ENCODE results near the gene ATP6V0A1. TPM values are rescaled to one million over a fixed set of nuclear protein-coding genes. Genes with fewer than 3 reads are reported as not detected.
"Not testable (repeated sequence)": the region's sequence is repeated elsewhere in the genome, so short reads cannot be mapped to it uniquely, and the experiment has no call there.

The ATP6V0A1 gene
- total RNA-seq, 1 donor from 2014 or later: 27.1 TPM

DNA sequence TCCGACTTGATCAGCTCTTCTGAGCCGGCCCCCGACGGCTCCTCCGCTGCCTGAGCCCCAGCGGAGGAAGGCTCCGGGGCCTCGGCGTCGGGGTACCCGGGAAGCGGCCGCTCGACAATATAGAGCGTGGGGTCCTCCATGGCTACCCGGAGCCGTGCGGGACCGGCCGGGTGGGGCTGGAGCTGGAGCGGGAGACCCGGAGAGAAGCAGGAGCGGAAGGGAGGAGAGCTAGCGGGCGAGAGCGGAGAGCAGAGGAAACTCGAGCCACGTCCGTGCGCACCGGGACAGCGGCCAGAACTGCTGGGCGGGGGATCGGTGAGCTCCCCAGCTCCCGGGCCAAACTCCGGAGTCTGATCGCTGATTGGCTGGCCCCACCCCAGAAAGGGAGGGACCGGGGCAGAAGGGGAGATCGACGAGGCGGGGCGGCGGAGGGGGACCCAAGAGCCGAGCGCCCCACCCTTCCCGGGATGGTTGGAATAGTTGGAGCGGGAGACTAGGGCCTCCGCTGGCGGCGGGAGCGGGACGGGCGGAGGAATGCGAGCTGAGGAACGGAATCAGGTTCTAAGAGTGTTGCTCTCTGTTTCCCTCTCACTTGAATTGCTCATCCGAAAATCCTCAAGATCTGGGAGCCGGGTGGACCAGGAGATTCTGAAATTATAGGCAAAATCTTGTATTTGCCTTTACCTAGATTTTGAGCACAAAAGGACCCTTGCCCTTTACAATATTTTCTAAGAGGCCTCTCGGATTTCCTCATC is 35.5 kb upstream of the ATP6V0A1 start, which contains the start of gene CAVIN1:
Gene CAVIN1 (minus strand): TSS at position 299 of the 755 bp plus-strand sequence. CDS start 159 bp downstream, at position 140.
- Mint-ChIP-seq H3K36me3 (ENCODE audit: low read depth) (peaks cover 3% of the 10 kb centered on the region), H3K27me3 (ENCODE audit: insufficient read depth) (peaks cover 63% of the 10 kb centered on the region), H3K27ac (no peak within 1 kb of the TSS), H3K4me1 (ENCODE audit: low read depth) (peaks cover 18% of the 10 kb centered on the region), H3K4me3 (peak within 1 kb of the TSS; percentile 81), H3K9me3 (no peaks in the 10 kb centered on the region)
- intact Hi-C loops (cut with micrococcal nuclease): no loop called here
- DNase-seq (ENCODE audit: low spot score): no peak

DNA sequence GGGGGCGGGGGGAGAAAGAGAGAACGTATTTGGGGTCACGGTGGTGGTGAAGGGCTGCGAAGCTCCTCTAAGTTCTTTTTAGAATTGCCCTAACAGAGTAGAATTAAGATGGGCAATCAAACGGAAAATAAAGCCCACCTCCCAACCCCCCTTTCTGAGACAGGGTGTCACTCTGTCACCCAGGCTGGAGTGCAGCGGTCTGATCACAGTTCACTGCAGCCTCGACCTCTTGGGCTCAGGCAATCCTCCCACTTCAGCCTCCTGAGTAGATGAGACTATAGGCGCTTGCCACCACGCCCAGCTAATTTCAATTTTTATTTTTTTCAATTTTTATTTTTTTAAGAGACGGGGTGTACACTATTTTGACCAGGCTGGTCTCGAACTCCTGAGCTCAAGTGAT is 34.9 kb upstream of the ATP6V0A1 start:
- Mint-ChIP-seq H3K36me3 (ENCODE audit: low read depth) (peaks cover 3% of the 10 kb centered on the region), H3K27ac (no peak overlapping the region), H3K9me3 (no peaks in the 10 kb centered on the region), H3K4me3 (no peak overlapping the region), H3K4me1 (ENCODE audit: low read depth) (peaks cover 18% of the 10 kb centered on the region), H3K27me3 (ENCODE audit: insufficient read depth) (peaks cover 63% of the 10 kb centered on the region)
- DNase-seq (ENCODE audit: low spot score): no peak
- intact Hi-C loops (cut with micrococcal nuclease): no loop called here

DNA sequence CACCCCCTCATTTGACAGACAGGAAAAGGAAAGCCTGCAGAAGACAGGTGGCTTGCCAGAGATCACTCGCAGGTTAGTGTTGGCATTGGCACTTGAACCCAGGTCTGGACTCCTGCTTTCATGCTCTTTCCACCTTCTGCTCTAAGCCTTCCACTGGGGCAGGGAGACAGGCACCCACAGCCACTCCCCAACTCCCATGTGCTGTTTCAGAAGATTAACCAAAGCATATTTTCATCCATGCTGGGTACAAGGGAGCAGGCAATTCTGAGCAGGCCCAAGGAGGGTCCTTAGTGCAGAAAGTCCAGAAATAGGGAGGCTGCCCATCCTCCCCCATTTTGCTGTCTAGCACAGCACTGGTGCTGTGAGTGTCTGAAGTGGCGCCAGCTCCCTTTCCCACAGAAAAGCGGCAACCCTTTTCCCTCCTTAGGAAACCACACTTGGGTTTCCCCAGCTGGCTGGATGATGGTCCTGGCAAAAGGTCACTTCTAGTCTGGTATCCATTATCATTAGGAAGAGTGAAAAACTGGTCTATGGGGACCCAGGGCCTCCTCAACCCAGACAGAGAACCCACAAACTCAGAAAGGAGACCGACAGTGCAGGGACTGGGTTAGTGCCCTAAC is 33.6 kb upstream of the ATP6V0A1 start:
- intact Hi-C loops (cut with micrococcal nuclease): no loop called here
- no peak overlapping the region for H3K27ac Mint-ChIP-seq
- no peaks in the 10 kb centered on the region for H3K9me3 Mint-ChIP-seq
- DNase-seq (ENCODE audit: low spot score): no peak
- H3K27me3 Mint-ChIP-seq (ENCODE audit: insufficient read depth): peaks cover 60% of the 10 kb centered on the region
- H3K4me3 Mint-ChIP-seq: no peak overlapping the region
- peaks cover 3% of the 10 kb centered on the region for H3K36me3 Mint-ChIP-seq (ENCODE audit: low read depth)
- peaks cover 10% of the 10 kb centered on the region for H3K4me1 Mint-ChIP-seq (ENCODE audit: low read depth)

DNA sequence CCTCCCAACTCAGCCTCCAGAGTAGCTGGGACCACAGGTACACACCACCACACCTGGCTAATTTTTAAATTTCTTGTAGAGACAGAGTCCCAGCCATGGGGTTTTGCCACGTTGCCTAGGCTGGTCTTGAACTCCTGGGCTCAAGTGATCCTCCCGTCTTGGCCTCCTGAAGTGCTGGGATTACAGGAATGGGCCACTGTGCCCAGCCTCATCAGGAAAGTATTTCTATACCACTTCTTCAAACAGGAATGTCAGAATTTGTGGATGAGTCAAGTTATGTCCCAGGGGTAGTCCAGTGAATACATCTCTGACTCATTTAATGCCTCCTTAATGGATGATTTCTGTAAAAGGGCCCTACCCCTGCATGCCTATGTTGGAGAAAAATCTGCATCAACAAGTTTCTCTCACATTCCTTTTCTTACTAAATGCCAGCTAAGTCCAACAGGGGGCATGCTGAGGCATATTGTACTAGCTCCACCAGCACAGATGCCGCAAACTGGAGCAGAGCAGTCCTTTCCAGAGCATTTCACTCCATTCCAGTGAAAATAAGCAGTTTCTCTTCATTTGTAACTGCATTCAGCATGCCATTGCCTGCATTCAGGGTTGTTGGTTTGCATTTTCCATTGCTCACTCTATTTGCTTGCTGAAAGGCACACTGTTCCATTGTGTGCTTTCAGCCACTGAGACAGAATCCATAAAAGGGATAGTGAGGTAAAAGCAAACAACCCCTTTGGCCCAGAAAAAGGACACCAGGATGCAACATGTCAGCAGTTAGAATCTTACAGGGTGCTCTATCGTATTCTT is 30.3 kb upstream of the ATP6V0A1 start:
- H3K27ac Mint-ChIP-seq: no peak overlapping the region
- no peaks in the 10 kb centered on the region for H3K4me1 Mint-ChIP-seq (ENCODE audit: low read depth)
- H3K27me3 Mint-ChIP-seq (ENCODE audit: insufficient read depth): peaks cover 50% of the 10 kb centered on the region
- intact Hi-C loops (cut with micrococcal nuclease): loop anchor here (1.0 kb wide), 2 partner anchors 89 to 99 kb away; no protein-coding TSS in a partner anchor
- H3K36me3 Mint-ChIP-seq (ENCODE audit: low read depth): no peaks in the 10 kb centered on the region
- H3K9me3 Mint-ChIP-seq: no peaks in the 10 kb centered on the region
- peak; percentile 16 for DNase-seq (ENCODE audit: low spot score)
- H3K4me3 Mint-ChIP-seq: no peak overlapping the region

DNA sequence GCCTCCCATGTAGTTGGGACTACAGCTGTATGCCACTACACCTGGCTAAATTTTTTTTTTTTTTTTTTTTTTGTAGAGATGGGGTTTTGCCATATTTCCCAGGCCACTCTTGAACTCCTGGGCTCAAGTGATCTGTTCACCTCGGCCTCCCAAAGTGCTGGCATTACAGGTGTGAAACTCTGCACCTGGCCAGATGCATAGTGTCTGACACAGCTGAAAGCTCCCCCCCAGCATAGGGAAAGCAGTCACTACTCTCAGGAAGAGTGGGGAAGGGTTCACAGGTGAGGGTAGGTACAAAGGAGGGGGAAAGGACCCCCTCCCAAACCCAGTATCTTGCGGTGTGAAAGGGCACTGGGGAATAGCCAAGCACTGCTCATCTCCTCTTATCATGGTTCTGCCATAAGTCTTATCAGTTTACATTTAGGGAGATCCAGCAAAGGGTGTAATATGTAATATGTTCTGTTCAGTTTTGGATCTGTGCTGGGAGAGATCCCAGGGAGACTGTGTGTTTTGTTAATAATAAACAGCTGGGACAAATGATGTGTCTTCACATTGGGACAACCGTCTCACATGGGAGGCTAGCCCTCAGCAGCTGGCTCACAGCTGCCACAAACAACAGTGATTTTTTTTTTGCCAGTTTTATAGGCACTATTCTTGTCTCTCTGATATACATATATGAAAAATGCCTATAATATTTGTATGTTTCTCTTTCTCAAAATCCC is 28.8 kb upstream of the ATP6V0A1 start:
- intact Hi-C loops (cut with micrococcal nuclease): no loop called here
- Mint-ChIP-seq H3K4me1 (ENCODE audit: low read depth) (no peaks in the 10 kb centered on the region), H3K27me3 (ENCODE audit: insufficient read depth) (peaks cover 41% of the 10 kb centered on the region), H3K27ac (no peak overlapping the region), H3K4me3 (no peak overlapping the region), H3K36me3 (ENCODE audit: low read depth) (no peaks in the 10 kb centered on the region), H3K9me3 (no peaks in the 10 kb centered on the region)
- DNase-seq (ENCODE audit: low spot score): no peak

DNA sequence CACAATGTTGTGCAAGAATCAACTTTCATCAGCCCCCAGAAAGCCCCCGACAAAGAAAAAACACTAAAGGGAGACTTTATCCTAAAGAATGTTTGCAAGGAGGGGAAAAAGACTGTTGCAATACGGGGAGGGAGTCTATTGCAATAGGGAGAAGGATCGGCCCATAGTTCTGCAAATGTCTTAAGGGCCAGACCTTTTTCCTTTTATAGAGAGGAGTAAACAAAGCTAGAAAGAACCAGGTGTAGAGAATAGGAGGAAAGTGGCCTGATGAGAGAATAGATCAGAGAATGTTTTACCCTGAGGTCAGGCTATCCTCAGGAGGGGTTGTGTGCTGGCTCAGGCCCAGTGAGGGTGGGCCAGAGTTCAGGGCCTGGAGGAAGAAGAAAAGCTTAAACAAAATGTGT is 26.9 kb upstream of the ATP6V0A1 start:
- DNase-seq (ENCODE audit: low spot score): no peak
- intact Hi-C loops (cut with micrococcal nuclease): no loop called here
- no peaks in the 10 kb centered on the region for H3K9me3 Mint-ChIP-seq
- H3K36me3 Mint-ChIP-seq (ENCODE audit: low read depth): no peaks in the 10 kb centered on the region
- H3K27me3 Mint-ChIP-seq (ENCODE audit: insufficient read depth): peaks cover 29% of the 10 kb centered on the region
- H3K4me3 Mint-ChIP-seq: no peak overlapping the region
- H3K4me1 Mint-ChIP-seq (ENCODE audit: low read depth): no peaks in the 10 kb centered on the region
- H3K27ac Mint-ChIP-seq: no peak overlapping the region

DNA sequence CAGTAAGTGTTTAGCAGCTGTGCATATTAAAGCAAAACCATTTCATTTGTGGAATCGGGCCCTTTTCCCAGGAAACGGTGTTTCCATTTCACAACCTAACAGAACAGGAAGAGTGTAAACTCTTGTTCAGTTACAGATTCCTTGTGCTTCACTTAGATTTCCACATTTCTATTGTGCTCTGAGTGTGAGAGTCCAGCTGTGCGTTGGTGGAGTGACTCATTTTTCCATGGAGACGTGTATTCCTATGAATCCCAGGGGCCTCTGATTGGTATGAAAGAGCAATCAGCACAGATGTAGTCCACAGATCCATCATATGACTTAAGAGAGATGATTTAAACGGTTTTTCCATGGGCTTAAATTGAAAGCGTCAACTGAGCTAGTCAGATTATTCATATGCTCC is 22.3 kb upstream of the ATP6V0A1 start:
- intact Hi-C loops (cut with micrococcal nuclease): no loop called here
- H3K27ac Mint-ChIP-seq: no peak overlapping the region
- H3K4me1 Mint-ChIP-seq (ENCODE audit: low read depth): peaks cover 2% of the 10 kb centered on the region
- no peak overlapping the region for H3K4me3 Mint-ChIP-seq
- no peaks in the 10 kb centered on the region for H3K36me3 Mint-ChIP-seq (ENCODE audit: low read depth)
- H3K9me3 Mint-ChIP-seq: no peaks in the 10 kb centered on the region
- DNase-seq (ENCODE audit: low spot score): no peak
- peaks cover 10% of the 10 kb centered on the region for H3K27me3 Mint-ChIP-seq (ENCODE audit: insufficient read depth)

DNA sequence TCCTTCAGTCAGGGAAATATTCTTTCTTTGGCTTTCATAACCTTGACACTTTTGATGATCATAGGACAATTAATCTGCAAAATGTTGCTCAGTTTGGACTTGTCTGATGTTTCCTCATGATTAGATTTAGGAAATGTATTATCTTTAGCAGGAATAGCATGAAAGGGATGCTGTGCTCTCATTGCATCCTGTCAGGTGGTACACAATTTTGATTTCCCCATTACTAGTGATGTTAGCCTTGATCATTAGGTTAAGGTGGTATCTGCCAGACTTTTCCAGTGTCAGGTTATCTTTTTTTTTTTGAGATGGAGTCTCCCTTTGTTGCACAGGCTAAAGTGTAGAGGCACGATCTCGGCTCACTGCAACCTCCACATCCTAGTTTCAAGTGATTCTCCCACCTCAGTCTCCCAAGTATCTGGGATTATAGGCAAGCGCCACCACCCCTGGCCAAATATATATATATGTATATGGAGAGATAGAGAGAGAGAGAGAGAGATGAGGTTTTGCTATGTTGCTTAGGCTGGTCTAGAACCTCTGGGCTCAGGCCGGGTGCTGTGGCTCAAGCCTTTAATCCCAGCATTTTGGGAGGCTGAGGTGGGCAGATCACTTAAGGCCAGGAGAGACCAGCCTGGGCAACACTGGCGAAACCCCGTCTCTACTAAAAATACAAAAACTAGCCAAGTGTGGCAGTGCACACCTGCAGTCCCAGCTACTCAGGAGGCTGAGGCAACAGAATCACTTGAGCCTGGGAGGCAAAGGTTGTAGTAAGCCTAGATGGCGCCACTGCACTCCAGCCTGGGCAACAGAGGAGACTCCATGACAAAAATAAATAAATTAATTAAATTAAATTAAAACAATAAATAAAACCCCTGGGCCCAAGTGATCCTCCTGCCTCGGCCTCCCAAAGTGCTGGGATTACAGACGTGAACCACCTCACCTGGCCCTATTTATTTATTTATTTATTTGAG is 19.8 kb upstream of the ATP6V0A1 start:
- intact Hi-C loops (cut with micrococcal nuclease): loop anchor here (1.0 kb wide), 1 partner anchor 78 kb away; no protein-coding TSS in a partner anchor
- Mint-ChIP-seq H3K9me3 (no peaks in the 10 kb centered on the region), H3K27me3 (ENCODE audit: insufficient read depth) (peaks cover 6% of the 10 kb centered on the region), H3K36me3 (ENCODE audit: low read depth) (no peaks in the 10 kb centered on the region), H3K4me1 (ENCODE audit: low read depth) (peaks cover 11% of the 10 kb centered on the region), H3K27ac (no peak overlapping the region), H3K4me3 (no peak overlapping the region)
- DNase-seq (ENCODE audit: low spot score): peak; percentile 28

DNA sequence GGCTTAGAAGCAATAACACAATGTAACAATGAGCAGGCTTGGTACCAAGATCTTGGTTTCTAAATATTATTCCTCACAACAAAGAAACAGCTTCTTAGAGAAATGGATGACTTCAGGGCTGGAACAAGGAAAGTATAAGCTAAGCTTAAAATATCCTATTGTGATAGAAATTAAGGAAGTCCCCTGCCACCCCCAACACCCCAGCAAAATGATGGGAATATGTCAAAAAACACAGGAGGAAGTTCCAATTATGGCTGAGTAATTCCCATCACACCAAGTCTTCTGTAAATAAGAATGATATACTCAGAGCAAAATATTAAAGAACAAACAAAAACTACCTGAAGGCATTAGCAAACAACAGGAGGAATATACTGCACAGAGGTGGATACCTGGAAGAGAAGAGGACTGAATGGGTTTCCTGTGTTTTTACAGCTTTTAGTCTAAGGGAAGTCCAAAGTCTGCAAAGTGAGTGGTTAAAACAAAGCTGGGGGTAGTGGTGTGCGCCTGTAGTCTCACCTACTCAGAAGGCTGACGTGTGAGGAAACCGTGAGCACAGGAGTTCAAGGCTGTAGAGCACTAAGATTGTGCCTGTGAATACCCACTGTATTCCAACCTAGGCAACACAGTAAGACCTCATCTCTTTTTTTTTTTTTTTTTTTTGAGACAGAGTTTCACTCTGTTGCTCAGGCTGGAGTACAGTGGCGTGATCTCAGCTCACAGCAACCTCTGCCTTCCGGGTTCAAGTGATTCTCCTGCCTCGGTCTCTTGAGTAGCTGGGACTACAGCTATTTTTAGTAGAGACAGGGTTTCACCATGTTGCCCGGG is 17.1 kb upstream of the ATP6V0A1 start:
- Mint-ChIP-seq H3K27ac (no peak overlapping the region), H3K36me3 (ENCODE audit: low read depth) (no peaks in the 10 kb centered on the region), H3K4me3 (no peak overlapping the region), H3K9me3 (no peaks in the 10 kb centered on the region), H3K27me3 (ENCODE audit: insufficient read depth) (peaks cover 5% of the 10 kb centered on the region), H3K4me1 (ENCODE audit: low read depth) (peaks cover 16% of the 10 kb centered on the region)
- intact Hi-C loops (cut with micrococcal nuclease): loop anchor here (5.0 kb wide), 1 partner anchor 41 kb away; no protein-coding TSS in a partner anchor
- no peak for DNase-seq (ENCODE audit: low spot score)

DNA sequence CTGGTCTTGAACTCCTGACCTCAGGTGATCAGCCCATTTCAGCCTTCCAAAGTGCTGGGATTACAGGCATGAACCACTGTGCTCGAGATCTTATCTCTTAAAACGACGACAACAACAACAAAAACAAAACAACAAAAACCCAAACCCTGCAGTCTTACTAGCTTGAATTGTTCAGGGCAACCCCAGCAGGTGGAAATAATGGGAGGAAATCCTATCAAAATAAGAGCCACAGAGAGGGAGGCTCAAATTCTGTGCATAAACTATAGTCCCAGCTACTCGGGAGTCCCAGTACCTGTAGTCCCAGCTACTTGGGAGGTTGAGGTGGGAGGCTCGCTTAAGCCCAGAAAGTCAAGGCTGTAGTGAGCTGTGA is 16.5 kb upstream of the ATP6V0A1 start:
- Mint-ChIP-seq H3K27ac (no peak overlapping the region), H3K27me3 (ENCODE audit: insufficient read depth) (peaks cover 5% of the 10 kb centered on the region), H3K36me3 (ENCODE audit: low read depth) (no peaks in the 10 kb centered on the region), H3K4me1 (ENCODE audit: low read depth) (peaks cover 16% of the 10 kb centered on the region), H3K4me3 (no peak overlapping the region), H3K9me3 (no peaks in the 10 kb centered on the region)
- intact Hi-C loops (cut with micrococcal nuclease): loop anchor here (5.0 kb wide), 1 partner anchor 40 kb away; no protein-coding TSS in a partner anchor
- no peak for DNase-seq (ENCODE audit: low spot score)

DNA sequence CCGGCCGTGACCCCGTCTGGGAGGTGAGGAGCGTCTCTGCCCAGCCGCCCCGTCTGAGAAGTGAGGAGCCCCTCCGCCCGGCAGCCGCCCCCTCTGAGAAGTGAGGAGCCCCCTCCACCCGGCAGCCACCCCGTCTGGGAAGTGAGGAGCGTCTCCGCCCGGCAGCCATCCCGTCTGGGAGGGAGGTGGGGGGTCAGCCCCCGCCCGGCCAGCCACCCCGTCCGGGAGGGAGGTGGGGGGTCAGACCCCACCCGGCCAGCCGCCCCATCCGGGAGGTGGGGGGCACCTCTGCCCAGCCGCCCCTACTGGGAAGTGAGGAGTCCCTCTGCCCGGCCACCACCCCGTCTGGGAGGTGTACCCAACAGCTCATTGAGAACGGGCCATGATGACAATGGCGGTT is 9.5 kb upstream of the ATP6V0A1 start:
- DNase-seq (ENCODE audit: low spot score); H3K36me3 Mint-ChIP-seq (ENCODE audit: low read depth); H3K4me3 Mint-ChIP-seq; H3K27ac Mint-ChIP-seq; H3K9me3 Mint-ChIP-seq; intact Hi-C loops (cut with micrococcal nuclease); H3K4me1 Mint-ChIP-seq (ENCODE audit: low read depth): not testable (repeated sequence)
- peaks cover 15% of the 10 kb centered on the region for H3K27me3 Mint-ChIP-seq (ENCODE audit: insufficient read depth)
